ENCODE measurements around the gene GAS2.

GRCh38 chr11:22730319-22730718 is 63.9 kb downstream of the GAS2 start:
- TF ChIP-seq CTCF (IDR thresholded peaks at IDR 0.05) (no peak), POLR2AphosphoS5 (IDR thresholded peaks at IDR 0.05) (no peak), EP300 (IDR thresholded peaks at IDR 0.05) (no peak), POLR2A (IDR thresholded peaks at IDR 0.05) (no peak)
